ENCODE results near the gene PAQR8.

PAQR8 gene
- total RNA-seq, result 6.2 to 68.9 (median 24.5) reads per million in 3 experiments

- DNase-seq, result peak; percentile 85
These were observed at the start of gene PAQR8 for GRCh38 chr6:52361945-52362442. TSS of gene PAQR8 (plus strand) at chr6:52362151. CDS start at chr6:52403214, 41,063 bp downstream.

GRCh38 chr6:52312461-52312860 lies 49.5 kb upstream of the PAQR8 start:
- DNase-seq, result no peak

- DNase-seq, result no peak
These were observed 47.2 kb upstream of the PAQR8 start for GRCh38 chr6:52314752-52315151.

- DNase-seq, result no peak
These were observed 44.7 kb upstream of the PAQR8 start for GRCh38 chr6:52317211-52317610.

GRCh38 chr6:52317841-52318581 lies 43.9 kb upstream of the PAQR8 start:
- no peak for DNase-seq

- no peak for DNase-seq
These were observed 37.8 kb upstream of the PAQR8 start for GRCh38 chr6:52324189-52324588.

GRCh38 chr6:52325695-52326471 lies 36.1 kb upstream of the PAQR8 start:
- no peak for DNase-seq

GRCh38 chr6:52326540-52327364 lies 35.2 kb upstream of the PAQR8 start:
- DNase-seq, result no peak

GRCh38 chr6:52328303-52328662 lies 33.7 kb upstream of the PAQR8 start:
- DNase-seq, result no peak

GRCh38 chr6:52328729-52329128 lies 33.2 kb upstream of the PAQR8 start:
- no peak for DNase-seq

- no peak for DNase-seq
These were observed 31.5 kb upstream of the PAQR8 start for GRCh38 chr6:52330470-52330869.

GRCh38 chr6:52331793-52332457 lies 30.0 kb upstream of the PAQR8 start:
- no peak for DNase-seq

- DNase-seq, result peak; percentile 55
These were observed 28.1 kb upstream of the PAQR8 start for GRCh38 chr6:52333840-52334200.

GRCh38 chr6:52335576-52335975 lies 26.4 kb upstream of the PAQR8 start:
- no peak for DNase-seq

GRCh38 chr6:52336919-52337561 lies 24.9 kb upstream of the PAQR8 start:
- no peak for DNase-seq

GRCh38 chr6:52337633-52338290 lies 24.2 kb upstream of the PAQR8 start:
- DNase-seq, result no peak

GRCh38 chr6:52340603-52340880 lies 21.4 kb upstream of the PAQR8 start:
- no peak for DNase-seq

GRCh38 chr6:52341561-52342260 lies 20.2 kb upstream of the PAQR8 start:
- no peak for DNase-seq

- no peak for DNase-seq
These were observed 16.6 kb upstream of the PAQR8 start for GRCh38 chr6:52345311-52345710.

- no peak for DNase-seq
These were observed 15.4 kb upstream of the PAQR8 start for GRCh38 chr6:52346503-52346902.

GRCh38 chr6:52347818-52348217 lies 14.1 kb upstream of the PAQR8 start:
- no peak for DNase-seq

Measured in central memory CD4-positive, alpha-beta T cell (primary cell).